Naive thymus-derived CD8-positive, alpha-beta T cell (primary cell): ENCODE data around the gene TSHZ3. TPM values are rescaled to one million over a fixed set of nuclear protein-coding genes. Genes with fewer than 3 reads are reported as not detected.
A peak's percentile ranks its signal among the peaks of the same experiment; 100 is the strongest.

Experiments
- ATAC-seq, 2 donors: fragments of 150-1000 bp; cut with Tn5 transposase in 1 of 2; sonication (Bioruptor Pico), chemical (Tn5 transposase) in 1 of 2; 1 replicate in 1 of 2; 2 replicates in 1 of 2; pipeline ENCODE4 v1.10.0; 2021; ENCODE audit warnings: mild to moderate bottlenecking in 2 of 2, moderate library complexity in 2 of 2
- POLR2A ChIA-PET: fragments of 350-600 bp; sonication (Branson Sonifier 250); formaldehyde crosslinking; loops from one replicate; lab custom pipeline; 2021; ENCODE audit warnings: antibody characterized with exemption; lab: Charles Lee
- DNase-seq, 10 donors: peaks; one replicate each; pipeline versions ENCODE4 v3.0.0 to v3.0.0-alpha.2; 2020 to 2022
- H3K27ac Mint-ChIP-seq, 10 donors: one replicate each; pipeline ENCODE4 v1.8.0; 2020 to 2022; ENCODE audit warnings: mild to moderate bottlenecking in 10 of 10, mixed read lengths in 10 of 10, moderate library complexity in 4 of 10, inconsistent platforms in 1 of 10
- H3K27me3 Mint-ChIP-seq, 5 donors: one replicate each; pipeline ENCODE4 v1.8.0; 2021 to 2022; ENCODE audit warnings: mixed read lengths in 5 of 5
- H3K36me3 Mint-ChIP-seq, 3 donors: one replicate each; pipeline ENCODE4 v1.8.0; 2020 to 2022; ENCODE audit warnings: mixed read lengths in 3 of 3, mild to moderate bottlenecking in 2 of 3, inconsistent platforms in 1 of 3
- H3K4me1 Mint-ChIP-seq, 4 donors: one replicate each; pipeline ENCODE4 v1.8.0; 2021 to 2022; ENCODE audit warnings: mixed read lengths in 4 of 4
- H3K4me3 Mint-ChIP-seq, 10 donors: one replicate each; pipeline ENCODE4 v1.8.0; 2020 to 2022; ENCODE audit warnings: mild to moderate bottlenecking in 10 of 10, mixed read lengths in 10 of 10, moderate library complexity in 6 of 10, inconsistent platforms in 1 of 10
- H3K9me3 Mint-ChIP-seq, 9 donors: one replicate each; pipeline ENCODE4 v1.8.0; 2020 to 2022; ENCODE audit warnings: mixed read lengths in 9 of 9, mild to moderate bottlenecking in 3 of 9, inconsistent platforms in 1 of 9, moderate library complexity in 1 of 9
- polyA plus RNA-seq, 3 donors: library from polyadenylated mRNA; unstranded; fragments of 300-500 nt; fragmentation: Illumina TruSeq; gene quantifications; one replicate each; pipeline ENCODE4 v1.2.3, GENCODE V29; 2021
- total RNA-seq, 8 experiments: library from RNA in 2 of 8; stranded (reverse) in 2 of 8; gene quantifications; one replicate each; pipeline ENCODE4 v1.2.3 and lab custom pipeline; 2021 to 2026

TSHZ3 gene
- total and polyA plus RNA-seq, 5 experiments from 2014 or later: 0.09 TPM; not detected in 4

DNA sequence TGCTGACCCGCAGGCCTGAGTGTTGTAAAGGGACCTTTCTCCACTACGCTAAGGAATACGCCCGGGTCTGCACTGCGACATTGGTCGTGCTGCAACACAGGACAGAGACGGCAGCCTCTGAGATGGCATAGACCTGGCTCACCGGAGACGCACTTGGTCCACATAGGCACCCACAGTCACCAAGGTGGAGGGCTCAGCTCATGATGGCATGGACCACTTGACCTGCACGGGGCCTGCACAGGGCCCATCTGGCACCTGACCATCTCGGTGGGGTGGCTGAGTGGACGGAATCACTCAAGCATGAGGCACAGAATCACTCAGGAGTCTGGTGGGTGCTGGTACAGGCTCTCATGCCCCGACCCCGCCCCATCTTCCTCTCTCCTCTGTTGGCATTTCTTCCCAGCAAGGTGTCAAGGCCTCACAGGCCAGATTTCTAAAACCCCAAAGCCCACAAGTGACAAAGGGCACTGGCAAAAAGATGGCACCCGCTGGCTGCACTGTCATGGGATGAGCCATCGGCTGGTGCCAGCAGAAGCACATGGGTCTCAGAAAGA, 45.9 kb downstream of the TSHZ3 start:
- DNase-seq (no peak), ATAC-seq (no peak)
- Mint-ChIP-seq H3K9me3 (no peaks in the 10 kb centered on the region), H3K4me3 (no peak overlapping the region), H3K27me3 (peaks cover 0 to 16% (median 6%) of the 10 kb centered on the region in 5 donors), H3K27ac (no peak overlapping the region), H3K4me1 (peaks cover 0 to 2% (median 0%) of the 10 kb centered on the region in 4 donors), H3K36me3 (no peaks in the 10 kb centered on the region)
- POLR2A ChIA-PET: no interaction called here

DNA sequence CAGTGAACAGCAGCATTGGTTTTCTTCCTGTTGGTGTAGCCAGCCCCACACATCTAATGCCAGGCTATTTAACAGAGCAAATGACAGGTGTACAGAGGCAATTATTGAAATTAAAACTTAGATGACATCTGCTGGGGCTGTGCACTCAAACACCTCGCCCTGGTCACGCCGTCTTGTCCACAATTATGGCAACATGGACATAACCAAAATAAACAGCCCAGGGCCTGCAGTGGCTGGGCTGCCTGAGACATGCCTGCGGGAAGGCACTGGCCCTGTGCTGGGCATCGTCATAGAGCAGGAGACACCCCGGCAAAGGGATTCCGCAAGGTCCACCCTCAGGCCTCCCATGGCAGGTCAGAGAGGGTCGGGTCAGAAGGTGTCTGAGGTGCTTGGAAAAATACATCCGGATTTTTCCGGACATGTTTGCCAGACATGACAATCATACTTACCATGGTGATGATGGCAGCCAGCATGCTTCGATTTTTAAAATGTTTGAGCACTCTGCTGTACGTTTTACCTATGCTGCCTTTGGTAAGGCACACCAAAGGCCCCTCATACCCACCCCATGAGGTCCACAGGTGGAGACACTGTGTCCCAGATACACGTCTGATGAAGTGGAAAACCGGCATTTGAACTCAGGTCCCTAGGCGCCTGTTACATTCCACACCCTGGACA, 47.8 kb downstream of the TSHZ3 start:
- POLR2A ChIA-PET: no interaction called here
- Mint-ChIP-seq H3K4me3 (no peak overlapping the region), H3K27me3 (peaks cover 0 to 11% (median 3%) of the 10 kb centered on the region in 5 donors), H3K9me3 (no peaks in the 10 kb centered on the region), H3K4me1 (peaks cover 0 to 2% (median 0%) of the 10 kb centered on the region in 4 donors), H3K27ac (no peak overlapping the region), H3K36me3 (no peaks in the 10 kb centered on the region)
- ATAC-seq: no peak
- DNase-seq: no peak

DNA sequence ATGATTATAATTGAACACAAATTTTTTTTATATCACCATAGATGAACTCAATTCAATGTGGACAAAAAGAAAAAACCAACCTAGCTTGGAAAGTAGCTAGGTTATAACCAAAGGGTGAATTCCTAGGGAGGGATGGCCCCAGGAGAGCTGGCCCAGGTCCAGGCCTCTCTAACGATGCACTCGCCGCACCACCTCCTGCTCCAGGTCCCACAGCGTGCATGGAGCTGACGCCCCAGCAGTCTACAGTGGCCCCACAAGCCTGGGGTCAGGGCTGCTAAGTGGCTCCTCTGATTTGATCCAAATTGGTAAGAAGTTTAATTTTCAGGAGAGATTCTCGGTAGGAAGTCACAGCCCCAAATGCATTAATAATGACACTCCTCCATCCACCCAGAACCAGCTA, 48.8 kb downstream of the TSHZ3 start:
- no peak overlapping the region for H3K4me3 Mint-ChIP-seq
- H3K27me3 Mint-ChIP-seq: peaks cover 1 to 11% (median 3%) of the 10 kb centered on the region in 5 donors
- no peaks in the 10 kb centered on the region for H3K36me3 Mint-ChIP-seq
- H3K27ac Mint-ChIP-seq: no peak overlapping the region
- no peak for DNase-seq
- no peaks in the 10 kb centered on the region for H3K9me3 Mint-ChIP-seq
- H3K4me1 Mint-ChIP-seq: peaks cover 0 to 2% (median 0%) of the 10 kb centered on the region in 4 donors
- POLR2A ChIA-PET: no interaction called here
- ATAC-seq: no peak

DNA sequence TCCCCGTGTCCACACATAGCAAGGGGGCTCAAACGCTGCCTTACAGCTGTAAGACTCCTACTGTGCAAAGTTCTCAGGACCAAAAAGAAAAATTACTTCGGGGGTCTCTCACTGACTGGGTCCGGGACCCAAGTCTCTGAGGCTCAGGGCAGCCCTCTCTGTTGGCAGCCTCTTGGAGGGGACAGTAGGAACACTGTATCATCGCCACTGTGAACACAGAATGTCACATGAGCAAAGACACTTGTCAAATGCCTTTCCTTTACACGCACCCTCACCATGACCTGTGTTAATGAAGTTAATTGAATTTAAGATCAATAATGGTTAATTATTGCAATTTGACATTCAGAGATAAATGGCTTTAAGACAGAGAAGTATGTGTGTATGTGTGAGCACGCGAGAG, 49.6 kb downstream of the TSHZ3 start:
- no peaks in the 10 kb centered on the region for H3K4me1 Mint-ChIP-seq
- no peaks in the 10 kb centered on the region for H3K36me3 Mint-ChIP-seq
- no peak overlapping the region for H3K4me3 Mint-ChIP-seq
- H3K27me3 Mint-ChIP-seq: peaks cover 1 to 11% (median 3%) of the 10 kb centered on the region in 5 donors
- no peak overlapping the region for H3K27ac Mint-ChIP-seq
- no peak for DNase-seq
- POLR2A ChIA-PET: no interaction called here
- no peak for ATAC-seq
- H3K9me3 Mint-ChIP-seq: no peaks in the 10 kb centered on the region

DNA sequence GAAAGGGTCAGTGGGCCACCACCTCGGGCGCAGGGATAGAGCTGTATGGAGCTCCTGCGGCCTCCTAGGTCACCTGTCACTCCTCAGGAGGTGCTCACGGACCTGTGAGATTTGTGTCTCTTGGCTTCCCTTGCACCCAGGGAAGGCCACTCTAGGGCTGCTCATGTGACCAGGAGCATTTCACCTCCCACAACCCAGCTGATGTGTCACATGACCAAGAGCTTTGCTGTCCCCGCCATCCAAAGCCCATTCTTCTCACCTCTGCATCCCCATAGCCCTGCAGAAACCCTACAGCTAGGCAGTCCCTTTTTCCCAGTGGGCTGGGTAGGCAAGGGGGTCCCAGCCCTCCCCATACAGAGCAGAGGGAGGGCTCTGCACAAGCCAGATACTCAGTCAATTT, 51.2 kb downstream of the TSHZ3 start:
- Mint-ChIP-seq H3K9me3 (peaks cover 0 to 8% (median 0%) of the 10 kb centered on the region in 9 donors), H3K4me3 (no peak overlapping the region), H3K4me1 (no peaks in the 10 kb centered on the region), H3K27ac (peak overlapping the region in 1 of 10 donors; percentile 79), H3K27me3 (peaks cover 0 to 11% (median 5%) of the 10 kb centered on the region in 5 donors), H3K36me3 (no peaks in the 10 kb centered on the region)
- no peak for ATAC-seq
- no peak for DNase-seq
- POLR2A ChIA-PET: no interaction called here

DNA sequence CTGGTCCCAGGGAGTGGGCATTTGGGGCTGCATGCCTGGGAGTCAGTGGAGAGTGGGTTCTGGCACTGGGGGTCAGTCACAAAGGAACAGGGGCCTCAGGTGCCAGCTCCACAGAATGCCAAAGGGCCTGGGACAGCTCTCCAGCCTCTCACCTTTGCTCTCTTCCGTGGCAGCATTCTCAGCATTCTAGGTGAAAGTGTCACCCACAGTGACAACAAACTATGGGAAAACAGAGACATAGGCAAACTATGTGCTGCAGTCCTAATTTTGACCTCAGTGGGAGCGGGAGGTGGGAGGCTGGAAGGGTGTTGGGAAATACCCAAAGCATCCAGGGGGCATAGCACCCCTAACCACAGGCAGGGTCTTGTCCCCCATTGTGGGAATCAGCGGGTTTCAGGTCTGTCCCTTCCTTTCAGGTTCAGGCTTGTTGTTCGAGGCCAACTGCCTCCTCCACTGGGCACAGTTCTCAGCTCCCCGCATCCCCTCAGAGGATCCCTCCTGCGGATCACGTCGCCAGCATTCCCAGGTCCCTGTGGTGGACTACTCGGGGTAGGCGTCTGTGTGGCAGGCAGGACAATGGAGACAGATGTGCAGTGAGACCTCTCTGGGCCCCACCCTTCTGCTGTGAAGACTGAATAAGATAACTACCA, 52.4 kb downstream of the TSHZ3 start:
- H3K27ac Mint-ChIP-seq: no peak overlapping the region
- peaks cover 0 to 10% (median 0%) of the 10 kb centered on the region in 9 donors for H3K9me3 Mint-ChIP-seq
- H3K4me3 Mint-ChIP-seq: no peak overlapping the region
- H3K27me3 Mint-ChIP-seq: peaks cover 0 to 12% (median 5%) of the 10 kb centered on the region in 5 donors
- DNase-seq (no peak), ATAC-seq (no peak)
- no peaks in the 10 kb centered on the region for H3K36me3 Mint-ChIP-seq
- POLR2A ChIA-PET: no interaction called here
- no peaks in the 10 kb centered on the region for H3K4me1 Mint-ChIP-seq

DNA sequence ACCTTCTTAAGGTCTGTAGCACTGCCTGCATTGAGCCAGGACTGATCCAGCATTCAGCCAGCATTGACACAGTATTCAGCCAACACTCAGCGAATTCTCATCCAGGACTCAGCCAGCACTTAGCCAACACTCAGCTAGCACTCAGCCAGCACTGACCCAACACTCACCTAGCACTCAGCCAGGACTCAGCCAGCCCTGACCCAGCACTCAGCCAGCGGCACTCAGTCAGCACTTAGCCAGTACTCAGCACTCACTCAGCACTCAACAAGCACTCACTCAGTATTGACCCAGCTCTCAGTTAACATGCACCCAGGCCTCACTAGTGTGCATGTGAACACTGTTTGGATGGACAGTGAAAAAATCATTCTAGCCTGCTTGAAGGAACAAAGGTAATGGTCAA, 55.0 kb downstream of the TSHZ3 start:
- Mint-ChIP-seq H3K36me3 (no peaks in the 10 kb centered on the region), H3K27ac (no peak overlapping the region), H3K27me3 (peaks cover 0 to 12% (median 5%) of the 10 kb centered on the region in 5 donors), H3K9me3 (peaks cover 0 to 10% (median 0%) of the 10 kb centered on the region in 9 donors), H3K4me1 (no peaks in the 10 kb centered on the region), H3K4me3 (no peak overlapping the region)
- POLR2A ChIA-PET: no interaction called here
- no peak for DNase-seq
- no peak for ATAC-seq

DNA sequence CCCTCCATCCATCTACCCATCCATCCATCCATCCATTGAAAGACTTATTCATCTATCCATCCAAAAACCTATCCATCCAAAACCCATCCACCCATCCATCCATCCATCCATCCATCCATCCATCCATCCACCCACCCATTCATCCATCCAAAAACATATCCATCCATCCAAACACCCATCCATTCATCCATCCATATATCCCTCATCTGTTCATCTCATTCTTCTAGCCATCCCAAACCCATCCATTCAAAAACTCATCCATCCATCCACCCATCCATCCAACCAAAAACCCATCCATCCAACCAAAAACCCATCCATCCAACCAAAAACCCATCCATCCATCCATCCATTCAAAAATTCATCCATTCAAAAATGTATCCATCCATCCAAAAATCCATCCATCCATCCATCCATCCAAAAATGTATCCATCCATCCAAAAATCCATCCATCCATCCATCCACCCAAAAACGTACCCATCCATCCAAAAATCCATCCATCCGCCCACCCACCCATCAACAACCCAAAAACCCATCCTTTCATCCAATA, 56.5 kb downstream of the TSHZ3 start:
- Mint-ChIP-seq H3K4me3 (no peak overlapping the region), H3K9me3 (peaks cover 0 to 10% (median 0%) of the 10 kb centered on the region in 9 donors), H3K27ac (no peak overlapping the region), H3K27me3 (peaks cover 0 to 12% (median 1%) of the 10 kb centered on the region in 5 donors), H3K36me3 (no peaks in the 10 kb centered on the region), H3K4me1 (no peaks in the 10 kb centered on the region)
- no peak for DNase-seq
- ATAC-seq: no peak
- POLR2A ChIA-PET: no interaction called here

DNA sequence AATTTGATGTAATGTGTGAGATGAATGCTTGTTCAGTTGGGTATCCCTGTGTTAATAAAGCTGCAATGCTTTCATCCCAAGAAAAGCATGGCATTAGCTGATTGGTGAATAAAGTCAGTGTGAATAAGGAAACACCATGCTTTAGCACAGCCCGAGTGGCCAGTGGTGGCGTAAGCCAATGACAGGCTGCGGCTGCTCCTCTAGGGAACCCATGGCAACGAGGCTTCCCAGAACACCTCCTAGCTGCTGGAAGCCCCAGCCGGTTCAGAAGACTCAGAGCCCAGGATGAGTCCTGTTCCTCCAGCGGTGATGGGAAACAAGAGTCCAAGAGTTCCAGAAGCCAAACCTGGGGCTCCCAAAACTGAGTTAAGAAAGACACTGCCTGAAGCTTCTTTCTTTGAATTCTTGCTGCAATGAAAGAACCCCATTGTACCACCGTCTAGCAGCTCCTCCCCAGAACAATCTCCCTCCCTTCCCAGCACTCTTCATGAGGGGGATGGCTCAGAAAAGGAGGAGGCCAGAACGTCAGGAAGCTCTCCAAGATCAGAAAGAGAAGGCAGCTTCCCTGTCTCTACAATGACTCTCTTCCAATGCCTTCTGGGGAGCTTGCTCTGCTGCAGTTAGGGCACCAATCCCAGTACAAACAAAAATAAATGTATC, 58.2 kb downstream of the TSHZ3 start:
- peaks cover 0 to 9% (median 3%) of the 10 kb centered on the region in 5 donors for H3K27me3 Mint-ChIP-seq
- ATAC-seq (no peak), DNase-seq (no peak)
- no peak overlapping the region for H3K27ac Mint-ChIP-seq
- no peak overlapping the region for H3K4me3 Mint-ChIP-seq
- peaks cover 0 to 1% (median under 1%) of the 10 kb centered on the region in 4 donors for H3K4me1 Mint-ChIP-seq
- H3K36me3 Mint-ChIP-seq: no peaks in the 10 kb centered on the region
- peaks cover 0 to 10% (median 0%) of the 10 kb centered on the region in 9 donors for H3K9me3 Mint-ChIP-seq
- POLR2A ChIA-PET: no interaction called here

DNA sequence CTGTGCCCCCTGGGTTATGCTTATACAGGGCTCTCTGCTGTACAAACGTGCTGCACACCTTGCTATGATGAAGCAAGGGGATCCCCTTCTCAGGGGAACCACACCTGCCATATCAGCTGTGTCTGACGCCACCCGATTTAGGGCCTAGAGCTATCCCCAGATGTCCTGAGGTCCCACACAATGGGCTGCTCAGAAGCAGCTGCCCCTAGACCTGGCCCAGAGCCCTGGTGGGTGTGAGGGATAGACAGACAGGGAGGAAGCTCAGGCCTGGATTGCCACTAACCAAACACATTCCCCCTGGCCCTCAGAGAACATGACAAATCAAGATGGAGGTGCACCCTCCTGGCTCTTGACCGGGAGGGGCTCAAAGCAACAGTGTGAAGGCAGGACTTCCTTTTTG, 59.3 kb downstream of the TSHZ3 start:
- Mint-ChIP-seq H3K4me3 (no peak overlapping the region), H3K27ac (no peak overlapping the region), H3K36me3 (no peaks in the 10 kb centered on the region), H3K9me3 (peaks cover 0 to 10% (median 0%) of the 10 kb centered on the region in 9 donors), H3K4me1 (peaks cover 0 to 4% (median 1%) of the 10 kb centered on the region in 4 donors), H3K27me3 (peaks cover 0 to 9% (median 2%) of the 10 kb centered on the region in 5 donors)
- DNase-seq: no peak
- ATAC-seq: no peak
- POLR2A ChIA-PET: no interaction called here

DNA sequence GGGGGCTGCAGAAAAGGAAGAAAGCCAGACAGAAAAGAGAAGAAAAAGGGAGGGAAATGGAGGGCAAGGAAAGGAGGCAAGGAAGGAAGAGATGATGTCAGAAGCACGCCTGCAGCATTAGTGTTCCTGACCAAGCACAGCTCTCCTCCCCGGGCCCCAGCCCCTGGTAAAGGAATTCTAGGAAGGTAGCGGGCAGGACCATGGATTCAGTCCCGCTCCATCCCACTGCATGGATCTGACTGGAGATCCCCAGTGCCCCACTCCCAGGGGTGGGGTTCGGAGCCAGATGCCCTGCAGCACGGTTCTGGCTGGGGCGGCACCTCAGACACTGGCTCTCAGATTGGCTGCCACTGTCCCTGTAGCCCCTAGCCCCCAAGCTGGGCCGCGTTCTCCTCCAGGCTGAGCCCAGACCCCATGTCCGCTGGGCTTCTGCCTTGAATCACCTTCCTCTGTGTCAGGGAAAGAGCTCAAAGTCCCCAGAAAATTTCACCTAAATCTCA, 59.8 kb downstream of the TSHZ3 start:
- Mint-ChIP-seq H3K9me3 (peaks cover 0 to 10% (median 0%) of the 10 kb centered on the region in 9 donors), H3K4me1 (peaks cover 0 to 7% (median 1%) of the 10 kb centered on the region in 4 donors), H3K27ac (no peak overlapping the region), H3K27me3 (peaks cover 0 to 9% (median 2%) of the 10 kb centered on the region in 5 donors), H3K36me3 (no peaks in the 10 kb centered on the region), H3K4me3 (no peak overlapping the region)
- ATAC-seq (no peak), DNase-seq (no peak)
- POLR2A ChIA-PET: no interaction called here

DNA sequence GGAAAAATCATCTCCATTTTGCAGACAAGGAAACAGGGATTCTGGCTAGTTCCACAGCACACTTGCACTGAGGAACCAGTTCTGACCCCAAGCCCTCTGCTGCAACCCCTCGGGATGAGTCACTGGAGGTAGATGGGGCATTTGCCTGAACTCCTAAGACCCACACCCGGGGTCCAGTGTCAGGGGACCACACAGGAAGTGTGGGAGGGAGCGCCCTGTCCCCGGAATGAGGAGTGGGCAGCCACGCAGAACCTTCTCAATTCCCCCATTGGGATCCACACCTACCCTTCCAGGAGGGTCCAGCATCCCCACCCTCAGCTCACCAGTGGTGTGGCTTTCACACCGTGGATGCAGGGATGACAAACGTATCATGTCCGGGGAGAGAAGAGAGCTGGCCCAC, 62.7 kb downstream of the TSHZ3 start:
- ATAC-seq (no peak), DNase-seq (no peak)
- Mint-ChIP-seq H3K36me3 (no peaks in the 10 kb centered on the region), H3K27me3 (peaks cover 0 to 8% (median 0%) of the 10 kb centered on the region in 5 donors), H3K27ac (no peak overlapping the region), H3K4me1 (peaks cover 0 to 7% (median 1%) of the 10 kb centered on the region in 4 donors), H3K9me3 (no peaks in the 10 kb centered on the region), H3K4me3 (no peak overlapping the region)
- POLR2A ChIA-PET: no interaction called here
